Dendritic cell treated with granulocyte-macrophage colony-stimulating factor and Interleukin-4, amounts not matched to agents 40 ng/mL and 50 ng/mL, for 4 days (primary cell): Measurements from ENCODE around the gene ANTXR2.

Experiments used
- H3K27ac Mint-ChIP-seq: one replicate; pipeline ENCODE4 v1.8.0; 2022; ENCODE audit warnings: mild to moderate bottlenecking, mixed read lengths
- H3K27me3 Mint-ChIP-seq: one replicate; pipeline ENCODE4 v1.8.0; 2022; ENCODE audit warnings: mild to moderate bottlenecking, mixed read lengths
- H3K36me3 Mint-ChIP-seq: one replicate; pipeline ENCODE4 v1.8.0; 2022; ENCODE audit warnings: low read depth, mixed read lengths
- H3K4me1 Mint-ChIP-seq: one replicate; pipeline ENCODE4 v1.8.0; 2022; ENCODE audit warnings: low read depth, mixed read lengths
- H3K4me3 Mint-ChIP-seq: one replicate; pipeline ENCODE4 v1.8.0; 2022; ENCODE audit warnings: mild to moderate bottlenecking, moderate library complexity, mixed read lengths
- H3K9me3 Mint-ChIP-seq: one replicate; pipeline ENCODE4 v1.8.0; 2022; ENCODE audit warnings: mixed read lengths
- intact Hi-C: fragments of 100-400 bp; cut with micrococcal nuclease; formaldehyde crosslinking; loops from one replicate; pipeline ENCODE4 v1.15.0; 2022

ANTXR2 gene

GRCh38 chr4:79949178-79949577 is 123.9 kb downstream of the ANTXR2 start:
- H3K4me1 Mint-ChIP-seq: no peaks in the 10 kb centered on the region
- H3K27me3 Mint-ChIP-seq: no peaks in the 10 kb centered on the region
- H3K27ac Mint-ChIP-seq: no peak overlapping the region
- H3K36me3 Mint-ChIP-seq: peaks cover 30% of the 10 kb centered on the region
- intact Hi-C loops: no loop called here
- H3K9me3 Mint-ChIP-seq: no peaks in the 10 kb centered on the region
- H3K4me3 Mint-ChIP-seq: no peak overlapping the region

- intact Hi-C loops: no loop called here
- Mint-ChIP-seq H3K4me3 (no peak overlapping the region), H3K9me3 (no peaks in the 10 kb centered on the region), H3K27ac (no peak overlapping the region), H3K4me1 (no peaks in the 10 kb centered on the region), H3K36me3 (peaks cover 30% of the 10 kb centered on the region), H3K27me3 (no peaks in the 10 kb centered on the region)
Measured at GRCh38 chr4:79948739-79949138, 124.3 kb downstream of the ANTXR2 start.

- Mint-ChIP-seq H3K4me3 (no peak overlapping the region), H3K36me3 (peaks cover 30% of the 10 kb centered on the region), H3K27ac (no peak overlapping the region), H3K9me3 (no peaks in the 10 kb centered on the region), H3K4me1 (no peaks in the 10 kb centered on the region), H3K27me3 (no peaks in the 10 kb centered on the region)
- intact Hi-C loops: no loop called here
Measured at GRCh38 chr4:79948261-79948660, 124.8 kb downstream of the ANTXR2 start.

GRCh38 chr4:79947386-79947785 is 125.6 kb downstream of the ANTXR2 start:
- H3K4me1 Mint-ChIP-seq: no peaks in the 10 kb centered on the region
- peaks cover 30% of the 10 kb centered on the region for H3K36me3 Mint-ChIP-seq
- intact Hi-C loops: no loop called here
- H3K9me3 Mint-ChIP-seq: no peaks in the 10 kb centered on the region
- H3K27me3 Mint-ChIP-seq: no peaks in the 10 kb centered on the region
- H3K4me3 Mint-ChIP-seq: no peak overlapping the region
- H3K27ac Mint-ChIP-seq: no peak overlapping the region

- Mint-ChIP-seq H3K27ac (no peak overlapping the region), H3K36me3 (peaks cover 27% of the 10 kb centered on the region), H3K9me3 (no peaks in the 10 kb centered on the region), H3K4me3 (no peak overlapping the region), H3K4me1 (no peaks in the 10 kb centered on the region), H3K27me3 (no peaks in the 10 kb centered on the region)
- intact Hi-C loops: no loop called here
Measured at GRCh38 chr4:79935274-79935673, 137.8 kb downstream of the ANTXR2 start.

GRCh38 chr4:79934660-79935059 is 138.4 kb downstream of the ANTXR2 start:
- Mint-ChIP-seq H3K36me3 (peaks cover 28% of the 10 kb centered on the region), H3K9me3 (no peaks in the 10 kb centered on the region), H3K27ac (no peak overlapping the region), H3K4me1 (no peaks in the 10 kb centered on the region), H3K4me3 (no peak overlapping the region), H3K27me3 (no peaks in the 10 kb centered on the region)
- intact Hi-C loops: no loop called here

- H3K27ac Mint-ChIP-seq: no peak overlapping the region
- H3K9me3 Mint-ChIP-seq: no peaks in the 10 kb centered on the region
- peaks cover 18% of the 10 kb centered on the region for H3K36me3 Mint-ChIP-seq
- peaks cover 5% of the 10 kb centered on the region for H3K4me1 Mint-ChIP-seq
- no peaks in the 10 kb centered on the region for H3K27me3 Mint-ChIP-seq
- intact Hi-C loops: no loop called here
- no peak overlapping the region for H3K4me3 Mint-ChIP-seq
Measured at GRCh38 chr4:79927931-79928330, 145.1 kb downstream of the ANTXR2 start.

- Mint-ChIP-seq H3K27me3 (no peaks in the 10 kb centered on the region), H3K4me3 (no peak overlapping the region), H3K9me3 (no peaks in the 10 kb centered on the region), H3K4me1 (peaks cover 5% of the 10 kb centered on the region), H3K27ac (no peak overlapping the region), H3K36me3 (peaks cover 20% of the 10 kb centered on the region)
- intact Hi-C loops: no loop called here
Measured at GRCh38 chr4:79923281-79923680, 149.7 kb downstream of the ANTXR2 start.

- Mint-ChIP-seq H3K27me3 (no peaks in the 10 kb centered on the region), H3K27ac (no peak overlapping the region), H3K9me3 (no peaks in the 10 kb centered on the region), H3K4me3 (no peak overlapping the region), H3K36me3 (peaks cover 24% of the 10 kb centered on the region), H3K4me1 (peaks cover 5% of the 10 kb centered on the region)
- intact Hi-C loops: no loop called here
Measured at GRCh38 chr4:79922011-79922410, 151.0 kb downstream of the ANTXR2 start.

GRCh38 chr4:79920163-79920853 is 152.7 kb downstream of the ANTXR2 start:
- intact Hi-C loops: no loop called here
- no peaks in the 10 kb centered on the region for H3K9me3 Mint-ChIP-seq
- H3K27ac Mint-ChIP-seq: no peak overlapping the region
- peaks cover 5% of the 10 kb centered on the region for H3K4me1 Mint-ChIP-seq
- H3K27me3 Mint-ChIP-seq: no peaks in the 10 kb centered on the region
- H3K4me3 Mint-ChIP-seq: no peak overlapping the region
- peaks cover 26% of the 10 kb centered on the region for H3K36me3 Mint-ChIP-seq

GRCh38 chr4:79918292-79918691 is 154.7 kb downstream of the ANTXR2 start:
- H3K27me3 Mint-ChIP-seq: no peaks in the 10 kb centered on the region
- no peak overlapping the region for H3K4me3 Mint-ChIP-seq
- H3K27ac Mint-ChIP-seq: no peak overlapping the region
- H3K9me3 Mint-ChIP-seq: no peaks in the 10 kb centered on the region
- H3K4me1 Mint-ChIP-seq: peaks cover 2% of the 10 kb centered on the region
- intact Hi-C loops: no loop called here
- peaks cover 26% of the 10 kb centered on the region for H3K36me3 Mint-ChIP-seq

- Mint-ChIP-seq H3K27me3 (no peaks in the 10 kb centered on the region), H3K4me3 (no peak overlapping the region), H3K9me3 (no peaks in the 10 kb centered on the region), H3K27ac (no peak overlapping the region), H3K36me3 (peaks cover 26% of the 10 kb centered on the region), H3K4me1 (no peaks in the 10 kb centered on the region)
- intact Hi-C loops: no loop called here
Measured at GRCh38 chr4:79917246-79917645, 155.8 kb downstream of the ANTXR2 start.

GRCh38 chr4:79915246-79915645 is 157.8 kb downstream of the ANTXR2 start:
- Mint-ChIP-seq H3K9me3 (no peaks in the 10 kb centered on the region), H3K27ac (no peak overlapping the region), H3K4me3 (no peak overlapping the region), H3K36me3 (peaks cover 32% of the 10 kb centered on the region), H3K4me1 (no peaks in the 10 kb centered on the region), H3K27me3 (no peaks in the 10 kb centered on the region)
- intact Hi-C loops: no loop called here

GRCh38 chr4:79913581-79913980 is 159.4 kb downstream of the ANTXR2 start:
- H3K4me1 Mint-ChIP-seq: peaks cover 1% of the 10 kb centered on the region
- peaks cover 34% of the 10 kb centered on the region for H3K36me3 Mint-ChIP-seq
- no peaks in the 10 kb centered on the region for H3K27me3 Mint-ChIP-seq
- no peaks in the 10 kb centered on the region for H3K9me3 Mint-ChIP-seq
- intact Hi-C loops: no loop called here
- no peak overlapping the region for H3K27ac Mint-ChIP-seq
- H3K4me3 Mint-ChIP-seq: no peak overlapping the region

- no peak overlapping the region for H3K27ac Mint-ChIP-seq
Measured at GRCh38 chr4:79907001-79907400, 166.0 kb downstream of the ANTXR2 start.

More at GRCh38 chr4:79907001-79907400, 166.0 kb downstream of the ANTXR2 start:
- intact Hi-C loops: no loop called here
- H3K36me3 Mint-ChIP-seq: peaks cover 63% of the 10 kb centered on the region
- no peaks in the 10 kb centered on the region for H3K9me3 Mint-ChIP-seq
- no peak overlapping the region for H3K4me3 Mint-ChIP-seq
- H3K4me1 Mint-ChIP-seq: peaks cover 20% of the 10 kb centered on the region
- no peaks in the 10 kb centered on the region for H3K27me3 Mint-ChIP-seq
